Activated CD8-positive, alpha-beta memory T cell treated with anti-CD3 and anti-CD28 coated beads, Interleukin-2, amount 10 ng/mL, durations not matched to agents 7 days and 5 days (primary cell): ENCODE data around the gene PRIM2. TPM values are rescaled to one million over a fixed set of nuclear protein-coding genes. Genes with fewer than 3 reads are reported as not detected.
"Not testable (repeated sequence)": the region's sequence is repeated elsewhere in the genome, so short reads cannot be mapped to it uniquely, and the experiment has no call there.

Source experiments
- ATAC-seq: fragments of 150-1000 bp; cut with Tn5 transposase; one replicate; pipeline ENCODE4 v1.10.0; 2021; ENCODE audit warnings: moderate library complexity
- CTCF ChIA-PET: fragments of 350-600 bp; sonication (Branson Sonifier 250); formaldehyde crosslinking; loops from one replicate; lab custom pipeline; 2021; ENCODE audit warnings: antibody characterized with exemption; lab: Charles Lee
- DNase-seq: peaks from one replicate; pipeline ENCODE4 v3.0.0-alpha.2; 2020
- H3K27ac Mint-ChIP-seq: one replicate; pipeline ENCODE4 v1.8.0; 2021; ENCODE audit warnings: mild to moderate bottlenecking, mixed read lengths
- H3K27me3 Mint-ChIP-seq: one replicate; pipeline ENCODE4 v1.8.0; 2021; ENCODE audit warnings: mixed read lengths
- H3K36me3 Mint-ChIP-seq: one replicate; pipeline ENCODE4 v1.8.0; 2021; ENCODE audit warnings: mild to moderate bottlenecking, mixed read lengths
- H3K4me1 Mint-ChIP-seq: one replicate; pipeline ENCODE4 v1.8.0; 2021; ENCODE audit warnings: mixed read lengths
- H3K4me3 Mint-ChIP-seq: one replicate; pipeline ENCODE4 v1.8.0; 2021; ENCODE audit warnings: mild to moderate bottlenecking, moderate library complexity, mixed read lengths
- H3K9me3 Mint-ChIP-seq: one replicate; pipeline ENCODE4 v1.8.0; 2022; ENCODE audit warnings: low read depth, mixed read lengths
- total RNA-seq, 2 experiments: library from RNA; stranded (reverse); gene quantifications; one replicate each; pipeline ENCODE4 v1.2.3, GENCODE V29; 2021

Gene PRIM2
- total RNA-seq, 2 experiments from 2014 or later, result 36.2 to 42.8 TPM

GRCh38 chr6:57313009-57313408 lies 4.4 kb upstream of the PRIM2 start:
- Mint-ChIP-seq H3K9me3 (no peaks in the 10 kb centered on the region), H3K27ac (no peak overlapping the region), H3K36me3 (peaks cover 3% of the 10 kb centered on the region), H3K4me3 (no peak overlapping the region), H3K27me3 (peaks cover 20% of the 10 kb centered on the region), H3K4me1 (peaks cover 8% of the 10 kb centered on the region)
- ATAC-seq (no peak), DNase-seq (no peak)
- CTCF ChIA-PET, result interaction anchor here (1.2 to 4.8 kb wide), 3 partner anchors 124 to 410 kb away, joined by 3 to 93 read pairs (median 5); no protein-coding TSS in a partner anchor

DNA sequence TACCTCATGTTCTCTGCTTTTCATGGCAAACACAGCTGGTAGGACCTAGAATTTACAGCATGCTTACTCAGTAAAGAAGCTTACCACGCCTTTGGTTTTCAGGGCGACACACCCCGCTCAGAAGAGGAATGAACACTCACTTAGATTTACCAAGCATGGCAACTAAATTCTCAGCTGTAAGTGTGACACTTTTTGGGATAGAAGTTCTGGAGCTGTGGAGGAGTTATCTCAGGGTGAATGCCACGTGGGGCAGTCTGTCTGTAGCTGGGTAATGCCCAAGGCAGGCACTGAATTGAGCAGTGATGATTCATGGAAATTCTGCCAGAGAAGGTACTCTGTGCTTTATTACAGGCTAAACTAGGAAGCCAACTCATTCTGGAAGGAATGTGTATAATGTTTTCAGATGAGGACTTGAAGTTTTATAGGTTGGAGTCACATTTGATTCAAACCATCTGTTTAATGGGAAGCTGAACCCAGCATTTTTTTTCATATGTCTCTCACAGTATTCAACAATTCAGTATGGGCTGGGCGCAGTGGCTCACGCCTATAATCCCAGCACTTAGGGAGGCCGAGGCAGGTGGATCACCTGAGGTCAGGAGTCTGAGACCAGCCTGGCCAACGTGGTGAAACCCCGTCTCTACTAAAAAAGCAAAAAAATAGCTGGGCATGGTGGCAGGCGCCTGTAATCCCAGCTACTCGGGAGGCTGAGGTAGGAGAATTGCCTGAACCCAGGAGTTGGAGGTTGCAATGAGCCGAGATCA lies 3.5 kb upstream of the PRIM2 start:
- Mint-ChIP-seq H3K27ac (no peak overlapping the region), H3K36me3 (peaks cover 9% of the 10 kb centered on the region), H3K4me1 (peaks cover 15% of the 10 kb centered on the region), H3K4me3 (no peak overlapping the region), H3K9me3 (no peaks in the 10 kb centered on the region), H3K27me3 (peaks cover 15% of the 10 kb centered on the region)
- ATAC-seq (no peak), DNase-seq (no peak)
- CTCF ChIA-PET, result interaction anchor here (1.0 to 4.8 kb wide), 4 partner anchors 8 to 411 kb away, joined by 3 to 93 read pairs (median 4); no protein-coding TSS in a partner anchor

DNA sequence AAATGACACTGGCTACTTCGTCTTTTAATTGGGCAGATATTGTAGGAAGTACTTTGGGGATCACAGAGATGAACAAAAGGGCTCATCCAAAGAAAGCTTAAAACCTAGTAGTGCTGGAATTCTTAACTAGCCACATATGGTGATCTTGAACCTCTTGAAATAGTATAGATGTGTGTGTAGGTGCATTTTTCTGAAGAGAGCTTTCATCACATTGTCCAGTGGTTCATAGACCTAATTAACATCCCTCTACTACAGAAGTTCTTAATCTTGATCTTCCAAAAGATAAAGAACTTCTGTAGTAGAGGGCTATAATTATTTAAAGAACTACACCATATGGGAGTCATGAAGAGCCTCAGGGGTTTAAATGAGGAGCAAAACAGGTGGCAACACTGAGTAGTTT lies 2.3 kb upstream of the PRIM2 start:
- Mint-ChIP-seq H3K4me3 (no peak overlapping the region), H3K36me3 (peaks cover 22% of the 10 kb centered on the region), H3K27ac (no peak overlapping the region), H3K4me1 (peaks cover 27% of the 10 kb centered on the region), H3K9me3 (no peaks in the 10 kb centered on the region), H3K27me3 (peaks cover 15% of the 10 kb centered on the region)
- DNase-seq (no peak), ATAC-seq (no peak)
- CTCF ChIA-PET, result interaction anchor here (1.0 to 4.8 kb wide), 4 partner anchors 9 to 412 kb away, joined by 3 to 93 read pairs (median 6); no protein-coding TSS in a partner anchor

DNA sequence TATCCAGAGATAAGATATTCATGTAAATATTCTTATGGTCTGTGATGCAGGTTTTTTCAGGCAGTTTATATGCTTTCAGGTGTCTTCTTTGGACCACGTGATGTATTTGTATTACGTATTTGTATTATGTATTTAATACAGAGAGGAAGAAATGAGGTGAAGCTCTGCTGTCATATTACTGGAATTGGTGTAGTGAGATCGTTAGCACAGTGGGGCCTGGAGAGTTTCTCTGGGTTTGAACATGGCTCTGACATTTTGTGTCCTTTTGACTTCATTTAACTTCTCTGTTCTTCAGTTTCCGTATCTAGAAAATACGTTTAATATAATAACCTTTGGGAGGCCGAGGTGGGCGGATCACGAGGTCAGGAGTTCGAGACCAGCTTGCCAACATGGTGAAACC lies 1.6 kb upstream of the PRIM2 start:
- H3K4me3 Mint-ChIP-seq, result no peak overlapping the region
- no peak for ATAC-seq

DNA sequence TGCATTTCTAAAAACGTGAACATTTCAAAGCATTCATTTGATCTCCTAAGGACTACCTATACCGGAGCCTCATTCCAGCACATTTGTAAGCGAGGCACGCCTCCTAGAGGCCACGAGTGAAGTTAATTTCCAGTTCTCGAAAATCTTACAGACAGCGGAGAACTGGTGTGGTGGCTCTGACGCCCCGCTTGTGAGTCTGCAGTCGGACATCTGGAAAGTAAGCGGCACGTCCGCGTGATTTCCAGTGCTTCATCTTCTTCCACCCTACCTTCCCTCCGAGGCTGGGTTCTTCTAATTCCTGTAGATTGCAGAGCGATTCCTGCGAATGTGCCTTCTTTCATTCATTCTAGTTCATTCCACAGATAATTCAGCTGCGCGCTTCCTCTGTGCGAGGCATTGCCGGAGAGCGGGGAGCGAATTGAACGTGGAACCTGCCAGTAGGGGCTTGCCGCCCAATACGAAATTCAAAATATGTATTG lies 810 bp upstream of the PRIM2 start:
- peak overlapping the region; percentile 96 for H3K27ac Mint-ChIP-seq
- no peaks in the 10 kb centered on the region for H3K9me3 Mint-ChIP-seq
- H3K36me3 Mint-ChIP-seq, result peaks cover 35% of the 10 kb centered on the region
- CTCF ChIA-PET, result interaction anchor here (0.6 to 4.8 kb wide), 31 partner anchors 9 to 681 kb away, joined by 3 to 93 read pairs (median 4); partner anchors contain the start of genes BAG2, BEND6, KIAA1586 and RAB23
- peak; percentile 85 for ATAC-seq
- peaks cover 38% of the 10 kb centered on the region for H3K4me1 Mint-ChIP-seq
- DNase-seq, result peak; percentile 90
- H3K27me3 Mint-ChIP-seq, result peaks cover 15% of the 10 kb centered on the region
- H3K4me3 Mint-ChIP-seq, result peak overlapping the region; percentile 96

More for the DNA sequence above, 1.6 kb upstream of the PRIM2 start:
- H3K27me3 Mint-ChIP-seq, result peaks cover 15% of the 10 kb centered on the region
- no peak for DNase-seq
- H3K36me3 Mint-ChIP-seq, result peaks cover 29% of the 10 kb centered on the region
- peaks cover 32% of the 10 kb centered on the region for H3K4me1 Mint-ChIP-seq
- CTCF ChIA-PET, result interaction anchor here (0.7 to 4.8 kb wide), 19 partner anchors 9 to 681 kb away, joined by 3 to 93 read pairs (median 4); partner anchors contain the start of genes BAG2, BEND6 and KIAA1586
- H3K27ac Mint-ChIP-seq, result no peak overlapping the region
- H3K9me3 Mint-ChIP-seq, result no peaks in the 10 kb centered on the region

DNA sequence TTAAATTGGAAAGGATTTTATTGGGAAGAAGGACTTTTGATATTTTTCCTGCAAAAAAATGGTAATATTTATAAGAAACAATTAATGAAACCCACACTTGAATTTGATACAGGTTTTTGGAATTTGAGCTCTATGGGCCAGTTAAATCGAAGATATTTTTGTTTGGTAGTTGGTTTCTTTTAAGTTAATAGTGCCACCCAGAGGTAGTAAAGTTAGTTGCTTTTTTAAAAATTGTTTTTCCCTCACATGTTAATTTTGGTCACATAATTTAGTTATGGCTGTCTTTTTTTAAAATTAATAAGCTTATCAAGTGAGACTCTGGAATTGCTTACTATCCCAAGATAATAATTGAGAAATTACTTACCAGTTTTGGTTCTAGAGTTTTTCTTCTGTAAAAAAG lies 7.1 kb downstream of the PRIM2 start:
- no peak for DNase-seq
- peaks cover 10% of the 10 kb centered on the region for H3K9me3 Mint-ChIP-seq
- no peak for ATAC-seq
- no peak overlapping the region for H3K27ac Mint-ChIP-seq
- no peaks in the 10 kb centered on the region for H3K27me3 Mint-ChIP-seq
- peaks cover 29% of the 10 kb centered on the region for H3K4me1 Mint-ChIP-seq
- CTCF ChIA-PET, result interaction anchor here (1.0 to 2.5 kb wide), 2 partner anchors 8 to 103 kb away, joined by 3 to 7 read pairs; partner anchors contain the start of genes PRIM2 and RAB23
- peaks cover 84% of the 10 kb centered on the region for H3K36me3 Mint-ChIP-seq
- no peak overlapping the region for H3K4me3 Mint-ChIP-seq

DNA sequence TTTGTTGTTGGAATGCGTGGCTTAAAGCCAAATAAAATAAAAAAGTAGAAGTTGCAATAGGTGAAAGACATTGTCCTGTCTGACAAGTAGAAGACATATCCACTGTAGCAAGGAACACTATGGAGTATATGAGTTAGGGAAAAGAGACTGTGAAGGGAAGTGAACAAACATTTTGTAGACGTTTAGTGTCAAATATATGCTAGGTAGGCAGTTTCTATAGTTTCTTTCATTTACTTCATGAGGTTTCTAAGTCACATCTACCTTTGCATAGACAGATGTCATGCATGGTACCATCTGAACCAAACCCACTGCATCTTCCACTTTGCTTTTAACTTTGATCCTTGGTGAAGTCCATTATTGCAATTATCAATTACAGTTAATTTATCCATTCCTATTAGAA lies 9.9 kb downstream of the PRIM2 start:
- H3K4me1 Mint-ChIP-seq, result peaks cover 9% of the 10 kb centered on the region
- ATAC-seq (no peak), DNase-seq (no peak)
- no peak overlapping the region for H3K27ac Mint-ChIP-seq
- CTCF ChIA-PET, result no interaction called here
- H3K4me3 Mint-ChIP-seq, result no peak overlapping the region
- no peaks in the 10 kb centered on the region for H3K27me3 Mint-ChIP-seq
- H3K36me3 Mint-ChIP-seq, result peaks cover 84% of the 10 kb centered on the region
- H3K9me3 Mint-ChIP-seq, result peaks cover 16% of the 10 kb centered on the region

DNA sequence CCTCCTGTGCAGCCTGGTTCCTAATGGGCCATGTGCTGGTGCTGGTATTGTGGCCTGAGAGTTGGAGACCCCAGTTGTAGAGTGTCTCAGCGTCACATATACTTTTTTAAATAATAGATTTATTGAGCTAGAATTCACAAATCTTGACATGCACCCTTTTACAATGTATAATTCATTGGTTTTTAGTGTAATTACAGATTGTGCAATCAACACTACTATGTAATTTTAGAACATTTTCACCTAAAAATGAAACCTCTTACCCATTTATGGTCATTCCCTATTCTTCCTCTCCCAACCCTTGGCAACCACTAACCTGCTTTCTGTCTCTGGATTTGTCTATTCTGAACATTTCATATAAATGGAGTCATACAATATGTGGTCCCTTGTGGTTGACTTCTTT lies 10.6 kb downstream of the PRIM2 start:
- DNase-seq (no peak), ATAC-seq (no peak)
- H3K27me3 Mint-ChIP-seq, result no peaks in the 10 kb centered on the region
- CTCF ChIA-PET, result interaction anchor here (1.1 kb wide), 1 partner anchor 12 kb away, joined by 3 read pairs; no protein-coding TSS in a partner anchor
- peaks cover 20% of the 10 kb centered on the region for H3K9me3 Mint-ChIP-seq
- no peak overlapping the region for H3K27ac Mint-ChIP-seq
- peaks cover 5% of the 10 kb centered on the region for H3K4me1 Mint-ChIP-seq
- no peak overlapping the region for H3K4me3 Mint-ChIP-seq
- peaks cover 83% of the 10 kb centered on the region for H3K36me3 Mint-ChIP-seq

DNA sequence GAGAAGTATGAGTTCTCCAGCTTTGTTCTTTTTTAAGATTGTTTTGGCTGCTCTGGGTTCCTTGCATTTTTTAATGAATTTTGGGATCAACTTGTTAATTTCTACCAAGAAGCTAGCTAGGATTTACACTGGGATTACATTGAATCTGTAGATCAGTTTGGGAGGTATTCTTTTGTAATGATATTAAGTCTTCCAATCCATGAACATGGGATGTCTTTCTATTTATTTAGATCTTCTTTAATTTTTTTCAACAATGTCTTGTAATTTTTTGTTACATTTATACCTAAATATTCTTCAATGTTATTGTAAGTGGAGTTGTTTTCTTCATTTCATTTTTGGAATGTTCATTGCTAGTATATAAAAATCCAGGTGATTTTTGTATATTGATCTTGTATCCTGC lies 12.5 kb downstream of the PRIM2 start:
- ATAC-seq (no peak), DNase-seq (no peak)
- H3K27me3 Mint-ChIP-seq, result no peaks in the 10 kb centered on the region

DNA sequence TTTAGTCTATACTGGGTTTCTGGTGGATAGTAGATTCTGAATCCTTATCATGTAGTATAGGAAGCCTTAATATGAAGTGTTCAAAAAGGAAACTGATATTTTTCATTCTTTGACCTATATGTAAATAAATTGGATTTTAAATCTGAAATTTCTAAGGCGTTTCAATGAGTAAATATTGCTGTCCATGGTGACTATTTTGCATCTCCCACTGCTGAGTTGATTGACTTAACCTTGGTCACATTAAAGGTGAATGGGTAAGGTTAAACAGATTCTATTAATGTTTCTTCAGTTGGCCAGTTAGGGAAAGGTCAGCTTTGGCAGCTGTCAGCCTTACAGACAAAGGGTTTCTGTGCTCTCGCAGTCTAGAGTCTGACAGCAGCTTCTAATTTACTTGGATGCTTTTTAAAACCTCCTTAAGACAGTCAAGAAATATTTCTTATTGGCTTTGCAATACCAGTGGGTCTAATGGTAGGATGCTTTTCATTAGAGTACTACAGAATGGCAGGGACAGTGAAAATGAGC lies 24.8 kb downstream of the PRIM2 start:
- H3K9me3 Mint-ChIP-seq, result peaks cover 3% of the 10 kb centered on the region
- H3K36me3 Mint-ChIP-seq, result peaks cover 25% of the 10 kb centered on the region
- ATAC-seq, result no peak
- H3K4me1 Mint-ChIP-seq, result no peaks in the 10 kb centered on the region
- no peak overlapping the region for H3K27ac Mint-ChIP-seq
- DNase-seq, result no peak
- H3K27me3 Mint-ChIP-seq, result no peaks in the 10 kb centered on the region
- CTCF ChIA-PET, result no interaction called here
- no peak overlapping the region for H3K4me3 Mint-ChIP-seq

More for the DNA sequence above, 12.5 kb downstream of the PRIM2 start:
- no peak overlapping the region for H3K27ac Mint-ChIP-seq
- peaks cover 2% of the 10 kb centered on the region for H3K4me1 Mint-ChIP-seq
- H3K9me3 Mint-ChIP-seq, result peaks cover 28% of the 10 kb centered on the region
- H3K36me3 Mint-ChIP-seq, result peaks cover 88% of the 10 kb centered on the region
- CTCF ChIA-PET, result no interaction called here
- H3K4me3 Mint-ChIP-seq, result no peak overlapping the region

- CTCF ChIA-PET, DNase-seq, H3K27ac Mint-ChIP-seq, H3K9me3 Mint-ChIP-seq, H3K27me3 Mint-ChIP-seq, H3K4me3 Mint-ChIP-seq, H3K4me1 Mint-ChIP-seq, ATAC-seq: not testable (repeated sequence)
- H3K36me3 Mint-ChIP-seq, result peaks cover 24% of the 10 kb centered on the region
These were observed 25.9 kb downstream of the PRIM2 start for GRCh38 chr6:57343342-57343741.

- Mint-ChIP-seq H3K4me1 (peaks cover 11% of the 10 kb centered on the region), H3K36me3 (peaks cover 45% of the 10 kb centered on the region)
These were observed 29.3 kb downstream of the PRIM2 start for GRCh38 chr6:57346715-57347114.

DNA sequence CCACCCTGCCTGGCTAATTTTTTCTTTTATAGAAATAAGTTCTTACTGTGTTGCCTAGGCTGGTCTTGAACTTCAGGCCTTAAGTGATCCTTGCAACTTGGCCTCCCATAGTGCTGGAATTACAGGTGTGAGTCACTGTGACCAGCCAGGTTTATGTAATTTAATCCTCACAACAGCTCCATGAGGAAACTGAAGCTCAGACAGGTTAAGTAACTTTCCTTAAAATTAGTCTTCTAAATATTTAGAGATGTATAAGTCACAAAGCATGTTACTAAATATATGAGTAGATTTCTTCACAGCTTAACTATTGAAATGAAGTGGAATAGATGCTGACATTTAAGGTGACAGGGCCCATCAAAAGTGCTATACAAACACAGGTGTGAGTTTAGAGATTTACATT lies 30.2 kb downstream of the PRIM2 start:
- H3K27me3 Mint-ChIP-seq, ATAC-seq: not testable (repeated sequence)
- H3K36me3 Mint-ChIP-seq, result peaks cover 47% of the 10 kb centered on the region

More at GRCh38 chr6:57346715-57347114, 29.3 kb downstream of the PRIM2 start:
- H3K9me3 Mint-ChIP-seq, DNase-seq, H3K27me3 Mint-ChIP-seq, ATAC-seq, H3K4me3 Mint-ChIP-seq, CTCF ChIA-PET, H3K27ac Mint-ChIP-seq: not testable (repeated sequence)

More for the DNA sequence above, 30.2 kb downstream of the PRIM2 start:
- H3K27ac Mint-ChIP-seq, DNase-seq, H3K9me3 Mint-ChIP-seq, CTCF ChIA-PET, H3K4me3 Mint-ChIP-seq: not testable (repeated sequence)
- peaks cover 11% of the 10 kb centered on the region for H3K4me1 Mint-ChIP-seq
